ENCODE results near the gene ADM2.

Gene ADM2

DNA sequence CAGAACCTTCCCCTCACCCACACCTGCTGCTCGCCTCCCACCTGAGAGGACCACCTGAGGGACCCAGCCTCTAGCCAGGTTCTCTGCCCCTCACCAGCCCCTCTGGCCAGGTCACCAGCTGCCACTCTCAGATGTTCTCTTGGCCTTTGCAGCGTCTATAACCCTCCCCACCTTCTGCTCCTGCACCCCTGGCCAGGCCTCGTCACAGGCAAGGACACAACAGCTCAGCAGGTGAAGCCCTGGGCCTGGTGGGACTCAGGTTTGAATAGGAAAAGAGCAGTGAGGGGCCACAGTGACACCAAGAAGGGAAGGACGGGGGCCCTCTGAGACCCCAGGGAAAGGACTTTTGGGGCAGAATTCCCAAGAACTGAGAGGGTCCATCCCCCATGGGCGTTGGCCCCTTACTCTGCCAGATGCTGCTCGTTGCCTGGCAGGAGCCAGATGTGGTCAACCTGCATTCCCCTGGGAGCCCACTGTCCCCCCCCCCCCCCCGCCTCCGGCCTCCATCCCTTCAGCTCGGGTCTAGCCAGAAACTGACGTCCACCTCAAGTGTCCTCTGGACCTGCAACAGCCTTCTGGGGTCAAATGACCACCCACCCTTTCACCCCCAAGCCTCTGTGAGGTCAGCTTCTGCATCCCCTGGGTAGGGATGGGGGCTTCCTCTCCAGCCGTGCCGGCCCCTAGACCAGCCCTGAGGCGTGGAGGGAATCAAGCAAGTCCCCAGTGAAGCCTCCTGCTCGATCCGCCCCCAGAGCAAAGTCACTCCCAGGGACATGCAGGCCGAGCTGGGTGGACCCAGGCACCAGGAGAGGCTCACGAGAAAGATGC is 35.2 kb upstream of the ADM2 start:
- DNase-seq = no peak

- DNase-seq = no peak
These were observed 34.4 kb upstream of the ADM2 start for GRCh38 chr22:50446708-50447575.

GRCh38 chr22:50447576-50448551 is 33.5 kb upstream of the ADM2 start:
- DNase-seq = no peak

- DNase-seq = no peak
These were observed 28.7 kb upstream of the ADM2 start for GRCh38 chr22:50452649-50453048.

- DNase-seq = no peak
These were observed 26.7 kb upstream of the ADM2 start for GRCh38 chr22:50454556-50455075.

GRCh38 chr22:50455201-50455600 is 26.1 kb upstream of the ADM2 start:
- DNase-seq = no peak

- no peak for DNase-seq
These were observed 25.3 kb upstream of the ADM2 start for GRCh38 chr22:50456026-50456425.

GRCh38 chr22:50456466-50457234 is 24.7 kb upstream of the ADM2 start:
- no peak for DNase-seq

GRCh38 chr22:50459016-50459415 is 22.3 kb upstream of the ADM2 start:
- no peak for DNase-seq

DNA sequence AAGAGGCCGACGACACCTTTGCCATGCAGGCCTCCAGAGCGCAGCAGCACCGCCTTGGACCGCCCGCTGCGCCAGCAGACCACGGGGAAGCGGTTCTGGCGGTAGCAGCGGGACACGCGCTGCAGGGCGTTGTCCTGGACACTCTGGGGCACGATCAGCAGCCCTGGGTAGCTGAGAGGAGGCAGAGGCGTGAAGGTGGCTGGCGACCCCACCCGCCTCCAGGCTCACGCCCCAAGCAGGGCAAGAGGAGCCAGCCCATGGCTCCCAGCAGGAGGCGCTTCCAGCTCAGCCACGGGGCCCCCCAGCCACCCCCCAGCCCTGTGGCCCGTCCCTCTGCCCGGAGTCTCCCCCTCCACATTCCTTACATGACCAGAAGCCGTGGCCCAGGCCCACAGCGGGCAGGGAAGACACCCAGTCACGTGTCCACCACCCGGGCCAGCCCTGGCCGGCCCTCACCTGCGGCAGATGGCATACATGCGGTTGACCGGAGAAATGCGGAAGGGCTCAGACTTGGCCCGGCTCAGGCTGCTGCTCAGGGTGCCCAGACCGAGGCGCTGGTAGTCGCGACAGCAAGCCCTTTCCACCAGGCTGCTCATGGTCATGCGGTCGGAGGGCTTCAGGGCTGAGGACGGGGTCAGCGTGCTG is 21.7 kb upstream of the ADM2 start:
- no peak for DNase-seq

DNA sequence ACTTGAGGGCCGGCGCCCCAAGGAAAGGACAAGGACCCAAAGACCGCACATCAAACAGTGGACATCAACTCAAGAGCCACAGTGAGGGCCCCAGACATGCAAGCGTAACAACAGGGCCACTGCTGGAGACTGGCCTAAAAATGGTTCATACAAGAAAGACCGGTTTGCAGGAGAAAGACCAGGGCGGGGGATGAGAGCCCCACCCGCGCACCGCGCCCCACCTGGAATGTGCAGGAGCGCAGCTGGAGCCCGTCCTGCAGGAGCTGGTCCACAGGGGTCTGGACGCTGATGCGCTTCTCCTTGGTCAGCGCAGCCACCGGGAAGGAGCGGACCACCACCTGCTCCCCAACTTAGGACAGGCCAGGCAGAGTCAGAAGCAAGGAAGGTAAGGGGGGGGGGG is 20.4 kb upstream of the ADM2 start:
- no peak for DNase-seq

GRCh38 chr22:50461536-50461935 is 19.8 kb upstream of the ADM2 start:
- DNase-seq = no peak

DNA sequence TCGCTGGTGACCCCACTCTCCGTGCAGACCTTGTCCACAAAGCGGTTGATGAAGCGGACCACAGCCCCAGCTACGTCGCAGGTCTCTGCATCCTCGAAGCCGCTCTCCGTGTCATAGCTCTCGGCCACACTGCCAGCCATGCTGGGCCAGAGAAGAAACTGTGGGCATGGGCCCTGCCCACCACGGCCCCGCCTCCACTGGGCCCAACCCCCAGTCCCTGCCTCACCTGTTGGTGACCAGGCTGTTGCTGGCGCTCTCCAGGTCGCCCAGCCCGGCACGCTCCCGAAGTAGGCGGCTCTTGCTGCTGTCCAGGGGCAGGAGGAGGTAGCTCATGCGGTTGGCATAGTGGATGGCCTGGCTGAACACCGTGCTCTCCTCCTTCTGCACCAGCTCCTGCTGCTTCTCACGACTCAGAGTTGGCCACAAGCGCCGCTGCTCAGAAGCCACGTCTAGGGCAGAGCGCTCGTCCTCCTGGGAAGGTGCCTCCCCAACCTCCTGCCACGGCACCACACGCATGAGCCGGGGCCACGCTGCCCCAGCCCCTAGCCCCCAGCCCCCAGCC is 19.3 kb upstream of the ADM2 start:
- no peak for DNase-seq

- no peak for DNase-seq
These were observed 18.0 kb upstream of the ADM2 start for GRCh38 chr22:50463188-50463900.

DNA sequence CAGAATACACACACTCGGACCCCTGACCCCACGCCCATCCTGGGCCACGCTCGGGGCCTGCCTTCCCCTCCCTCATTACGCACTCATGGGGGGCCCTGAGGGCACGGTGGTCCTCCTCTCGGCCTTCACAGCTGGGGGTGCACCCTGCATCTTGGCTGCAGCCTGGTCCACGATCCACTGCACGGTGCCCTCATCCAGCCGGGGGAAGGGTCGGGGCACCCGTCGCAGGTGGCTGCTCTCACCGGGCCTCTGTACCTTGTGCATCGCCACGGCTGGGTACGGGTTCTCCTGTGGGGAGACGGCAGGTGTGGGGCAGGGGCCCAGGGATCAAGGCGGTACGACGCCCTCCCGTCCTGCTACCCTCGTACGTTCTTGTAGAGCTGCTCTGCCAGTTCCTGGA is 16.9 kb upstream of the ADM2 start:
- no peak for DNase-seq

GRCh38 chr22:50465066-50465930 is 16.0 kb upstream of the ADM2 start:
- no peak for DNase-seq

- no peak for DNase-seq
These were observed 14.0 kb upstream of the ADM2 start for GRCh38 chr22:50467341-50467740.

DNA sequence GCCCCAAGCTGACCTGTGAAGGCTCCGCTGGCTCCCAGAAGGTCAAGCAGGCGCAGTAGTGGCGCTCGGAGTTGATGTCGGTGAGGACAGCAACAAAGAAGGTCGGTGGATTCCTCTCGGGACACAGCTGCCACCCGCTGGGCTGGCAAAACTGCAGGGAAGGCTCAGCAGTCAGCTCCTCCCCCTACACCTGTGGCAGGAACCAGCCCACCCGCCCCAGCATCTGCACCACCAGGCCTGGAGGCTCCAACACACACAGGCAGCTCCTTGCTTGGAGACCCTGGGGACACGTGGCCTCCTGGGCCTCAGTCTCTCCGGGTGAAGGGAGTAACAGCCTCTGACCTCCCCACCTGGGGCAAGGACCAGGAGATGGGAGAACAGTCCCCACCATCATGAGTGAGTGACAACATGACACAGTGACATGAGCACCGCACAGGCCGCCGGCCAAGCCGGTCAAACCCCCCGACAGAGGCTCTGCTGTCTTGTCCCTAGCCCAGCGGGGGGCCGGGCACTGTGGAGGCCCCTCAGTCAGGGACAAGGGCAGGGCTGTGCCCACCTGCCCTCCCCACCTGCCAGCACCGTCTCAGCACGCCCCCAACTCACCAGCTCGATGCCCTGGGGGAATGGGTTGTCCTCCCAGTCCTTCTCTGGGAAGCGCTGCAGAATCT is 13.4 kb upstream of the ADM2 start:
- DNase-seq = no peak

DNA sequence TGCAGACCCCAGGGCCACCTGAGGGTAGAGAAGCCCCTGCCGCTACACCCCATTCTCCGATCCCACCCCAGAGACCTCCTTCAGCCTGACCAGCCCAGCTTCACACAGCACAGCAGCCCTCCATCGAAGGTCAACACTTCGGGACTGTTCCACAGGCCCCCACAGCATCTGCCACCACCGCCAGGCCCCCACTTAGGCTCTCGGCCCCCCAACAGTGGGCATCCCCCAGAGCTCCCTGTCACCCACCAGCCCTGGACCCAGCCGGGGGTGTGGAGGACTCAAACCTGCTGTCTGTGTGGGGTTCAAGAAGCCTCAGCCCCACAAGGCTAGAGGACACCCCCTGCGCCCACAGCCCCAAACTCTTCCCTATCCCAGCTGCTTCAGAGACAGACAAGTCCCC is 12.7 kb upstream of the ADM2 start:
- no peak for DNase-seq
